ENCODE results near the gene HSPB2. TPM values are rescaled to one million over a fixed set of nuclear protein-coding genes. Genes with fewer than 3 reads are reported as not detected.

The HSPB2 gene
- total RNA-seq, 1 donor from 2014 or later = not detected

GRCh38 chr11:111946499-111946898 is 34.0 kb downstream of the HSPB2 start:
- Mint-ChIP-seq H3K4me3 (ENCODE audit: low read depth) (no peak overlapping the region), H3K4me1 (ENCODE audit: low read depth) (peaks cover 44% of the 10 kb centered on the region), H3K9me3 (no peaks in the 10 kb centered on the region), H3K36me3 (ENCODE audit: low read depth) (peaks cover 38% of the 10 kb centered on the region), H3K27ac (no peak overlapping the region), H3K27me3 (ENCODE audit: low read depth) (no peaks in the 10 kb centered on the region)
- DNase-seq (ENCODE audit: low spot score) = no peak
- intact Hi-C loops (cut with micrococcal nuclease) = no loop called here

DNA sequence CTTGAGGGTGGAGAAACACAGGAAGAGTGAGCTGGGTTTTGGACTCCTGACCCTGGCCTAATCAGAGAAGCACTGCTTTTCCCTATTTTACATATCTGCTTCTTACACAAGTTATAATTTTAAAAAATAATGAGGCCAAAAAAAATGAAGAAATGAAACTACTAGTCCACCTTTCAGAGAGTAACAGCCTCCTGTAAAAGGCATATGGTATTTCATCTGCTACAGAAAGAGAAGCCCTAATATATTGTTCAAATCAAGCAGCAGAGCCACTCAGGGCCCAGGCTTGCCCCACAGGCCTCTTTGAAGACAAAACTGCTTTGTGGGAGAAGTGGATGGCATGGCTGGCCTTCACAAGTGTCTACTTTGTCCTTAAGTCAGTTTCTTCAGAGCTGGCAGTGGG is 34.6 kb downstream of the HSPB2 start:
- Mint-ChIP-seq H3K27me3 (ENCODE audit: low read depth) (no peaks in the 10 kb centered on the region), H3K9me3 (no peaks in the 10 kb centered on the region), H3K4me1 (ENCODE audit: low read depth) (peaks cover 39% of the 10 kb centered on the region), H3K4me3 (ENCODE audit: low read depth) (no peak overlapping the region), H3K36me3 (ENCODE audit: low read depth) (peaks cover 43% of the 10 kb centered on the region), H3K27ac (peak overlapping the region; percentile 52)
- DNase-seq (ENCODE audit: low spot score) = no peak
- intact Hi-C loops (cut with micrococcal nuclease) = no loop called here

- peaks cover 34% of the 10 kb centered on the region for H3K36me3 Mint-ChIP-seq (ENCODE audit: low read depth)
- peaks cover 25% of the 10 kb centered on the region for H3K4me1 Mint-ChIP-seq (ENCODE audit: low read depth)
- no peak for DNase-seq (ENCODE audit: low spot score)
- no peaks in the 10 kb centered on the region for H3K9me3 Mint-ChIP-seq
- no peak overlapping the region for H3K4me3 Mint-ChIP-seq (ENCODE audit: low read depth)
- H3K27ac Mint-ChIP-seq = peak overlapping the region; percentile 35
- intact Hi-C loops (cut with micrococcal nuclease) = no loop called here
- H3K27me3 Mint-ChIP-seq (ENCODE audit: low read depth) = no peaks in the 10 kb centered on the region
These were observed 37.2 kb downstream of the HSPB2 start for GRCh38 chr11:111949519-111950426.

- Mint-ChIP-seq H3K27ac (no peak overlapping the region), H3K4me1 (ENCODE audit: low read depth) (peaks cover 21% of the 10 kb centered on the region)
- intact Hi-C loops (cut with micrococcal nuclease) = no loop called here
These were observed 39.0 kb downstream of the HSPB2 start for GRCh38 chr11:111951565-111951964.

GRCh38 chr11:111954154-111954553 is 41.6 kb downstream of the HSPB2 start:
- no peaks in the 10 kb centered on the region for H3K27me3 Mint-ChIP-seq (ENCODE audit: low read depth)
- DNase-seq (ENCODE audit: low spot score) = no peak
- H3K9me3 Mint-ChIP-seq = no peaks in the 10 kb centered on the region
- no peak overlapping the region for H3K4me3 Mint-ChIP-seq (ENCODE audit: low read depth)
- H3K4me1 Mint-ChIP-seq (ENCODE audit: low read depth) = peaks cover 12% of the 10 kb centered on the region
- no peak overlapping the region for H3K27ac Mint-ChIP-seq
- intact Hi-C loops (cut with micrococcal nuclease) = no loop called here
- H3K36me3 Mint-ChIP-seq (ENCODE audit: low read depth) = peaks cover 33% of the 10 kb centered on the region

More at GRCh38 chr11:111951565-111951964, 39.0 kb downstream of the HSPB2 start:
- H3K27me3 Mint-ChIP-seq (ENCODE audit: low read depth) = no peaks in the 10 kb centered on the region
- peaks cover 28% of the 10 kb centered on the region for H3K36me3 Mint-ChIP-seq (ENCODE audit: low read depth)
- H3K9me3 Mint-ChIP-seq = no peaks in the 10 kb centered on the region
- no peak overlapping the region for H3K4me3 Mint-ChIP-seq (ENCODE audit: low read depth)
- no peak for DNase-seq (ENCODE audit: low spot score)

GRCh38 chr11:111957663-111958444 is 45.3 kb downstream of the HSPB2 start:
- no peak overlapping the region for H3K4me3 Mint-ChIP-seq (ENCODE audit: low read depth)

DNA sequence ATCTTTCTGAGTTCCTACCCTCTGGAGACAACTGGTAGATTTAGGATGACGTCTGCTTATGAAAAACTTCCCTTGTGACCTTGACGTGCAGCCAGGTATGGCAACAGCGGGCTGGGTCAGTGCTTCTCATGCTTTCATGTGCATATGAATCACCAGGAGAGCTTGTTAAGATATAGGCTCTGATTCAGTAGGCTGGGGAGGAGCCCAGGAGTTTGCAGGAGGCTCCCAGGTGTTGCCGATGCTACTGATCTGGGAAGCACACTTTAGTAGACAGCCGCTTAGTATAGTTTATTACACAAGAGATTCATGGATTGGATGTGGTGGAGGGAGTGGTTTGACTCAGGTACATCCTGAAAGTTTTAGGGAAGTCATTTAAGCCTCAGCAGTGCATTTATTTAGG is 48.4 kb downstream of the HSPB2 start:
- Mint-ChIP-seq H3K4me3 (ENCODE audit: low read depth) (no peak overlapping the region), H3K4me1 (ENCODE audit: low read depth) (peaks cover 5% of the 10 kb centered on the region), H3K27ac (peak overlapping the region; percentile 2), H3K36me3 (ENCODE audit: low read depth) (peaks cover 12% of the 10 kb centered on the region), H3K27me3 (ENCODE audit: low read depth) (no peaks in the 10 kb centered on the region), H3K9me3 (no peaks in the 10 kb centered on the region)
- DNase-seq (ENCODE audit: low spot score) = no peak
- intact Hi-C loops (cut with micrococcal nuclease) = no loop called here

More at GRCh38 chr11:111957663-111958444, 45.3 kb downstream of the HSPB2 start:
- no peak overlapping the region for H3K27ac Mint-ChIP-seq
- H3K9me3 Mint-ChIP-seq = no peaks in the 10 kb centered on the region
- peaks cover 4% of the 10 kb centered on the region for H3K4me1 Mint-ChIP-seq (ENCODE audit: low read depth)
- no peak for DNase-seq (ENCODE audit: low spot score)
- no peaks in the 10 kb centered on the region for H3K27me3 Mint-ChIP-seq (ENCODE audit: low read depth)
- peaks cover 12% of the 10 kb centered on the region for H3K36me3 Mint-ChIP-seq (ENCODE audit: low read depth)
- intact Hi-C loops (cut with micrococcal nuclease) = no loop called here

DNA sequence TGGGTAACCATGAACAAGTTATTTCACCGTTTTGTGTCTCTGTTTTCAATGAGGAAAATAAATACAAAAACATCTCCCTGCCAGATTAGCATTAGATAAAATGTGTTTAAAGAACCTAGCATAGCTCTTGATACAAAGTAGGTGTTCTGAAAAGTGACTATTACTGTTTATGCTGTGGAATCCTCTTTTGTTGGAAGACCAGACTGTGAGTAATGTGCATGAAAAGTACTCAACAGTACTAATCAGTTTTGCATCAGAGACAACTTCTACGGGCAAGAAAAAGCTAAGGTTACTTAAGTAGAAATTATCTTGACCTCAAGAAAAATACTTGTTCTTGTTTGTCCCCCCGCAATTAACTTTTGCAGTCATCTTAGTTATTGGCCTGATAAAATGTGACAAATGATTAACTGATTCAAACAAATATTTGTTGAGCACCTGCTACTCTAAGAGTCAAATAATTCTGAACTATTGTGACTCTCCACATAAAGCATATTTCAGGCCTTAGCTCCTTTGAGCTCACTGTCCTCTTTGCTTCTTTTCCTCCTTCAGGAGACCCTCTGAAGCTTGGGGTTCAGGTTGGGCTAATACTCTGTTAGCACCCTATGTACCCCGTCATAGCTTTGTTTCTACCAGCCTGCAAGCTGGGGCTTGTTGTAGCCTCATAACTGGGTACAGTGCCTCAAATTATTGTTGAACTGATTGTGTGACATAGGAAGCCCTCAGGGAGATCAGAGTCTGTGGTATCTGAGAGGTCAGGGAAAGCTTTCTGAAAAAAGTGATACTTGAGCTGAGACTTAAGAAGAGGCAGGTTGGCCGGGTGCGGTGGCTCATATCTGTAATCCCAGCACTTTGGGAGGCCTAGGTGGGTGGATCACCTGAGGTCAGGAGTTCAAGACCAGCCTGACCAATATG is 49.1 kb downstream of the HSPB2 start:
- Mint-ChIP-seq H3K9me3 (no peaks in the 10 kb centered on the region), H3K27ac (no peak overlapping the region), H3K27me3 (ENCODE audit: low read depth) (no peaks in the 10 kb centered on the region), H3K4me1 (ENCODE audit: low read depth) (peaks cover 4% of the 10 kb centered on the region), H3K4me3 (ENCODE audit: low read depth) (no peak overlapping the region), H3K36me3 (ENCODE audit: low read depth) (peaks cover 13% of the 10 kb centered on the region)
- intact Hi-C loops (cut with micrococcal nuclease) = no loop called here
- no peak for DNase-seq (ENCODE audit: low spot score)

Other genes with a start within 250 kb of the HSPB2 start
- 57.7 and 64.2 TPM in 2 replicates for gene PPP2R1B, start 146.3 kb upstream of the HSPB2 start, total RNA-seq
- gene ALG9, start 41.2 kb upstream of the HSPB2 start, total RNA-seq = 33.4 and 39.5 TPM in 2 replicates
- gene FDXACB1, start 33.6 kb upstream of the HSPB2 start, total RNA-seq = 7.4 and 8.2 TPM in 2 replicates
- gene CFAP68, start 33.2 kb upstream of the HSPB2 start, total RNA-seq = 19.4 and 22.2 TPM in 2 replicates
- not detected in 2 replicates for gene CRYAB, start 964 bp upstream of the HSPB2 start, total RNA-seq
- gene C11orf52, start 6.2 kb downstream of the HSPB2 start, total RNA-seq = not detected in 2 replicates
- gene DIXDC1, start 24.6 kb downstream of the HSPB2 start, total RNA-seq = 30.0 and 30.7 TPM in 2 replicates
- 47.2 and 47.3 TPM in 2 replicates for gene DLAT, start 112.7 kb downstream of the HSPB2 start, total RNA-seq
- 0.23 and 0.46 TPM in 2 replicates for gene PIH1D2, start 161.3 kb downstream of the HSPB2 start, total RNA-seq
- gene NKAPD1, start 161.6 kb downstream of the HSPB2 start, total RNA-seq = 24.6 and 25.0 TPM in 2 replicates
- 72.6 and 77.5 TPM in 2 replicates for gene TIMM8B, start 174.0 kb downstream of the HSPB2 start, total RNA-seq
- 81.7 and 91.0 TPM in 2 replicates for gene SDHD, start 174.1 kb downstream of the HSPB2 start, total RNA-seq